GM21360 (cell line): ENCODE measurements around the gene LDLRAD3.

Source experiments
- ATAC-seq: cut with Tn5 transposase; IDR thresholded peaks from one replicate; pipeline ENCODE4 v1.9.1; 2021; ENCODE audit warnings: mild to moderate bottlenecking, moderate library complexity; ENCODE audit not compliant: unreplicated experiment

LDLRAD3 gene

DNA sequence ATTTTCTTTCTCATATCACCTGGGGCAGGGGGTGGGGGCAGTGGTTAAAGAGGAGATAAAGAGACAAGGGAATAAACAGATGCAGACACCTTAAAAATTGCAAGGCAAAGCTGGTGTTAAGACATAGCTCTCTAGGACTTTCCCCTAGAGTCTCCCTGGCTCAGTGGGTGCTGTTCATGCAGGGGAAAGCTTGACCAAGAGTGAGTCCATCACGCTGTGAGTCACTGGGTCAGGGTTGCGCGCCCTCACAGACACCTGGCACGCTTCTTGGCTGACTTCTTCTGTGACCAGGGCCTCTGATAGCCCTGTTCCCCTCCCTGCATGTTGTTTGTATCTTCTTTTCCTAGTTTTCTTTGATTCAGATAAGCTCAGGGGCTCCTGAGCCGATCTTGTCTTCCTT lies 313.5 kb downstream of the LDLRAD3 start:
- ATAC-seq: no peak

DNA sequence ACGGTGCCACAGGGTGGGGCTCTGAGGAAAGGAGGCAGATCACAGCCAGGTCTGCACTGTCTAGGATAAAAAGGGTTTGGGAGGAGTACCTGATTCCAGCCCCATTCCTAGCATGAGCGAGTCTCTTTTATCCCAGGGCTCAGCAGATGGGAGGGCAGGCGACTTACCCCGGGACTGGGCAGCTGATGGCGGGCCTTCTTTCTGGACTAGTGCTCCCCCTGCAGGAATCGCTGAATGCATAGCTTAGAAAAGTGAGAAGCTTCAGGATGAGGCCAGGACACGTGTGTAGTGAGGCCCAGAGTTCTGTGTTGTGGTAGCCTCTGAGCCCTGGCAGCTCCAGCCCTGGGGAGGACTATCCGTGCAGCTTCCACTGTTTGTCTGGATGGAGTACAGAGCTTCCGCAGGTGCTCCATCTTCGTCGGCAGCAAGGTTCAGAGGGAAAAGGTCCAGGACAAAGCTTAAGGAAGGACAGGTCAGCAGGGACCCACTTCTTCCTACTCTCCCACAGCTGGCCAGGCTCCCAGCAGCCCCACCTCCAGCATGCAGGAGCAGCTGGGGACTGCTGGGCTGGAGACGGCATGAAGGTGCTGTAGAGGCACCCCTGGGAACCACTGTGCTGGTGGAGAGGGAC lies 315.0 kb downstream of the LDLRAD3 start:
- no peak for ATAC-seq

DNA sequence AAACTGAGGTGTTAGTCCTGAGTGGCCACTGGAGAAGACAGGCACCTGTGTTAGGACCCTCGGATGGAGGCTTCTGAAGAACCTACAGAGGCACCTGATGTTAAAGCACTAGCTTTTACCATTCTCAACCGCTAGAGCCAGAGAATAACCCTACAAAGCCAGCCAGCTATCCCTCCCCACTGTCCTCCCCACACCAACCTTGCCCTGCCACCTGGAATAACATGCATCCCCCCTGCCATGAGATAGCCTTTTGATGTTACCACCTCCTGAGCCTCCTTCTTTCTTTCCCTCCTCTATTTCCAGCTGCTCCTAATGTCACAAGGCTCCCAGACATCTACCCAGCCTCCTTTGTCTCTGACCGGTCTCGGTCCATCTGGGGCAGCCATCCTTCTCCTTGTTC lies 317.2 kb downstream of the LDLRAD3 start:
- ATAC-seq: no peak

DNA sequence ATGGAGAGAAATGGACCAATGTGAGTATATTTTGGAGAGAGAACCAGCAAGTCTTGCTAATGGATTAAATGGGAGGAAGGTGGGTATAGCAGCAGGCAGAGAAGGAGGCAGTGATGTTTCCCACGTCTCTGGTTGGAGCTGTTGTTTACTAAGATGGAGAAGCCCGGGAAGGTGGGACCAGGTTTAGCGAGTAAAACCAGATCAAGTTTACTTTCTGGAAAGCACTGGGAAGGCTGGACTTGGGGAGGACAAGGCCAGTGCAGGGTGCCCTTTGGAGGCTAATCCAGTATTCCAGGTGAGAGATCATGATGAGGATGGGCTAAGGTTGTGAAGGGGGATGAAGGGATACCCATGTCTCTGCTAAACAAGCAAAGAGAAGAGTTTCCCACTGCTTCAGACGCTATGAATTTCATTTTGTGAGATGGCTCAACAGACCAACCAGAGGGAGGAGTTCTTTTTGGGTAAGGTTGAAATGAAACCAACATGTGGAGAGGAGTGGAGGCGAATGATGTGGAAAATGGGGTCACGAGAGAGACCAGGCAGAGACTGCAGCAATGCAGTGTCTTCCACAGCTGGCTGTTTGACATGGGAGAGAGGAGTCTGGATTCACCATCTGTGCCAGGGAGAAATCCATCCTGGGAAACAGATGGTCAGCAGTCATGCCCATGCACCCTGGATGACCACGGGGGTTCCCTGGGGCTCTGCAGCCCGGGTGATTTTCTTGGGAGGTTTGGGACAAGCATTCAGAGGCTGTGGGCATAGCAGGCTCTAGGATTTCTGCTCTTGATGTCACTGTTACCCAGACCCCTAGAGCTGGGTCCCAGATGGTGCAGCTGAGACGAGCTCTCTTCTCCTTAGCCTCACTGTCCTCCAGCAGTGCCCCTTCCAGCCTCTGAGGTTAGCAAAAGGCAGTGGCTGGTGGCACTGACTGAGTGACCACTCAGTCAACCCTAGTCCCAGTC lies 320.4 kb downstream of the LDLRAD3 start:
- no peak for ATAC-seq

DNA sequence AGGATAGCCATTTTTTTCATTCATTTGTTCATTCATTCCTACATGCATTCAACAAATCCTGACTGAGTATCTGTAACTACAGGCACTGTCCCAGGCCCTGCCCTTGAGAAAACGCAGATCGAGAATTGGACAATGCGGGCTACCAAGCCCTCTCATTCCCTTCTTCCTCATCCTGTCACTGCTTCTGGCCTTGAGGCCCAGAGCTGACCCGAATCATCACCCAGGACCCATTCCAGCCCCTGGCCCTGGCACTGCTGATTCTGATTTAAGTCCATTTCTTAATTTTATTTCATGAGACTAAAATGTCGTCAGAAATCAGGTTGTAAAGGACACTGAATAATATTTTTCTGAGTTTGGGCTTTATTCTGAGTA lies 321.1 kb downstream of the LDLRAD3 start:
- ATAC-seq: no peak

DNA sequence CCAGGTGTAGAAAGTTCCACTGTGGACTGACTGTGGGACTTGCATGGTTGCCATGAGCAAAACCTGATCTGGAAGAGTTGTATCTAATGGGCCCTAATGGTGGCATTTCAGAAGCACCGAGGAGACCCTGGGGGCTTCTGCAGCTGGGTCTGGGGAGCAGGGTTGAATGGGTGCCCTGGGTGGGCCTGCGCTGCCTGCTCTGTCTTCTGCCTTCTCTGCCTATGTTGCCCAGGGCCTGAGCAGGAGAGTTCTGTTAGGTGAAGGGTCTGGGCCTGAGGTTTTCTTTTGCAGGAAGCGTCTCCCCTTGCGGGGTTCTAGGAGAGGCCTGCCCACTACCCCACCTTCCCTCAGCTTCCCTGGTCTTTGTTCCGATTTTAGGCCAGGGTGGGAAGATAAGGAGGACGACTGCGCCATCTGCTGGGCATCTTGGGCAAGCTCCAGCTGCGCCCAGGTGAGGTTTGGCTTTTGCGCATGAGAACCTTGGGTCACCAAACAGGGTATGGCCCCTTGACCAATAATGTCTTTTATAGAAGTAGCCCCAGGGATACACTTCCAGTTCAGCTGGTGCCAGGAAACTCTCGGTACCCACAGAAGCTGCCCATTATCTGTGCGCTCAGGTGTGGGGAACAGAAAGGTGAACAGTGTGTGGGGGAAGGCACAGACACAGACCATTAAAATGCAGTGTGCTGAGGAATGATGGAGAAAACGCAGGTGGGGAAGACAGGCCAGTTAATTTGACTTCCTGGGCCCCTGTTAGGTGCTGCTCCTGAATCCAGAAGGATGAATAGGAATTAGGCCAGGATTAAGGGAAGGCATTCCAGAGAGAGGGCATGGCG lies 322.1 kb downstream of the LDLRAD3 start:
- peak; percentile 72 for ATAC-seq

DNA sequence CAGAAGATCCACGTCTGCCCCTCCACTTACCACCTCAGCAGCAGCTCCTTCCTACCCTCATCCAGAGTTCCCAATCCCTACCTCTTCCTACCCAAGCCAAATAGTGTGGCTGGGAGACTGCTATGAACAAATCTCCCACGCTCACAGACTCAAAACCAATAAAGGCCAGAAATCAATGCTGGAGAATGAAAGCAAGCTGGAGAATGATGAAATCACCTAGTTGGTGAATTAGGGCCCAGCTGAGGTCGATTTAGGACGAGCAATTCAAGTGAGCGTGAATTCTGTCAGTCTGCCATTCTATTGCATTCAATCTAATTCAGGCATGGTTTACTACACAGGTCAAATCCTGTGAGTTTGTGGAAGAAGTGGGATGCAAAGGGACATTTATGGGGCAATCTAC lies 322.9 kb downstream of the LDLRAD3 start:
- no peak for ATAC-seq

DNA sequence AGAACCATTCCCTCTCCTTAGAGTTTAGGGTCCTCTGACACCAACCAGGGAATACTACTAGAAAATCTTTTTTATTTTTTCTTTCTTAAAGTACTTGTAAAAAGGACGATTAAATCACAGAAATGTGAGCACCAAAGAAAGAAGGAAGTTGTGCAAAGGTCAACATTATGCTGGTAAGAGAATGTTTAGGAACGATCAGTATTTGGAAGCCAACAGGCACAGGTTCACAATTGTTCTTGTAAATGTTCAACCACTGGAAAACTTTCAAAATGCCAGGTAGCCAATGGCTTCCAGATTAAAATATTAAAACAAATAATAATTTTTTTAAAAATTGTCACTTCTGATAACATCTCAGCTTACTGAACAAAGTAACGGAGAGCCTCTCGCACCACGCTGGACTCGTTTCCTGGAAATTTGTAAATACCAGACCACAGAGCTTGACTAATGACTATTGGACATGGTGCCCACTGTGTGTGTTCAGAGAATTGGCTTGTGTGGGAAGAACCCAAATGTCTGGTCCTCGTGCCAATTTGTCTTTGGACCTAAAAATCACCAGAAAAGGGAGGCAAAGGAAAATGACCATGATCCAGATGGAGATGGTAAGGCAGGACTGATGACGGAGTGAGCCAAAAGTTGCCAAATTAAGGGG lies 324.6 kb downstream of the LDLRAD3 start:
- ATAC-seq: no peak

DNA sequence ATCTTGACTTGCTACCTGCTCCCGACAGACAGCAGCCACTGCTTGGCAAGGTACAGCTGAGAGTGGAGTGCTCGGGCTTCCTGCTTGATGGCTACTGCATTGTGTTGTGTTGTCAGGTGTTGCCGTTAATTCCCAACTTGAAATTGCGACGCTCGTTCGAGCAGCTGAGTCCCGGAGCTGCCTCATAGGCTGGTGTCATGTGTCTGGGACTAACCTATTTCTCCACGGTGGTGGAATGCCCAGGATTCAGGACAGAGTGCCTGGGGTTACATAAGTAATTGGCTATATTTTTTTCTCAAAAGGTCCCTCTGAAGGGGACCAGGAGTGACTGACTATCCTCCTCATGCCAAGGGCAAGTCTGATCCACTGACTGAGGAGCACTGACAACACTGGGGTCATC lies 326.8 kb downstream of the LDLRAD3 start:
- no peak for ATAC-seq

DNA sequence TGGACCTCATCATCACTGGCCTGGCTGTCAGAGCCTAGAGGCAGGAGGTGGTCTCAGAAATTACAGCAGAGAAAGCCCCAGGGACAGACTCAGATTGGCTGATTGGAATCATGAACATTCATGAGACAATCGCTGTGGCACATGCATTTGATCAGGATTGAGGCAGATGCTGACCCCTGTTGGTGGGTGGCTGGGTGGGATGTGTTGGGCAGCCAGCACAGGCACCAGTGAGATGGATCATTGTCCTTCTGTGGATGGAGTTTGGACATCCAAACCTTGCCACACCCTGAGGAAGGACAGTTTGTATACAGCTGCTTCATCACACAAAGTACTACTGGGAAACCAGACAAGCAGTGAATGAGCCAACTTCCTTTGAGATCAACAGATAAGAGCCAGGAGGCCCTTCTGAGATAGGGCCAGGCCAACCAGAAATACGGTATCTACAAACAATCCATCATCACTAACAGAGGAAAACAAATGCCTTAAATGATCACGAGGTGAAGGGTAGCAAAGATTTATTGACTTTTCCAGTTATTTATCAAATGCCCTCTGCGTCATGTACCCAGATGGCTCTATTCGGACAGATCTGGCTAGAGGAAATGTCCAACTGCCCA lies 328.0 kb downstream of the LDLRAD3 start:
- ATAC-seq: no peak

DNA sequence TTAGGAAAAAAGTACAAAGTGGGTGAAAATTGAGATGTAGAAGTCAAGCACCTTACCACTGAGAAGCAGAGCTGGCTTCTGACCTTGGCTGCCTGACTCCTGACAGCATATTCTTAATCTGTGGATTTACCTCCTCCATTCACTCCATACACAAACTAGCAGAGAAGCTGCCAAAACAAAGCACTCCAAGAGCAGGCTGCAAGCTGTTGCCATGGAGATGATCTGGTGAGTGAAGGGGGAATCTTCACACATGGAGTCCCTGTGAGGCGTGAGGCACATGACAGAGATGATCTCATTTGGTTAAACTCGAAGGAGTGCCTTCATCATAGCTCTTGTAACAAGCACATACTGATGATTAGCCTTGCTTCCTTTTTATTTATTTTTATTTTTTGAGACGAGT lies 329.2 kb downstream of the LDLRAD3 start:
- no peak for ATAC-seq

DNA sequence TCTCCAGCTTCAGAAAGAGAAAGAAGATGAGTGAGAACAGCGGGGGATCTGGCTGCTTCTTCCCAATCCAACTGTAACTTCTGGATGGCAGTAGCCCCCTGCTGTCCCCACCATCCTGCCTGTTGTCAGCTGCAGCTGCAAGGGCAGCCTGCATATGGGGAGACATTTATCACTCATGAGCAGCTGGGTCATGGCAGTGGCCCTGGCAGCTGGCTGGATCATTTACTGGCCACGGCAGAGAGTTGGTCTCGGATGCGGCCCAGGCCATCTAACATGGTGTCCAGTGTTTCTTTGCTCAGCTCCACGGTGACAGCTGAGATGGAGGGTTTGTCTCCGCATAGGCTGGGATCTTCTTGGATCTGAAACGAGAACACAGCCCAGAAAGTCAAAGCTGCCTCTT lies 330.6 kb downstream of the LDLRAD3 start:
- ATAC-seq: no peak

DNA sequence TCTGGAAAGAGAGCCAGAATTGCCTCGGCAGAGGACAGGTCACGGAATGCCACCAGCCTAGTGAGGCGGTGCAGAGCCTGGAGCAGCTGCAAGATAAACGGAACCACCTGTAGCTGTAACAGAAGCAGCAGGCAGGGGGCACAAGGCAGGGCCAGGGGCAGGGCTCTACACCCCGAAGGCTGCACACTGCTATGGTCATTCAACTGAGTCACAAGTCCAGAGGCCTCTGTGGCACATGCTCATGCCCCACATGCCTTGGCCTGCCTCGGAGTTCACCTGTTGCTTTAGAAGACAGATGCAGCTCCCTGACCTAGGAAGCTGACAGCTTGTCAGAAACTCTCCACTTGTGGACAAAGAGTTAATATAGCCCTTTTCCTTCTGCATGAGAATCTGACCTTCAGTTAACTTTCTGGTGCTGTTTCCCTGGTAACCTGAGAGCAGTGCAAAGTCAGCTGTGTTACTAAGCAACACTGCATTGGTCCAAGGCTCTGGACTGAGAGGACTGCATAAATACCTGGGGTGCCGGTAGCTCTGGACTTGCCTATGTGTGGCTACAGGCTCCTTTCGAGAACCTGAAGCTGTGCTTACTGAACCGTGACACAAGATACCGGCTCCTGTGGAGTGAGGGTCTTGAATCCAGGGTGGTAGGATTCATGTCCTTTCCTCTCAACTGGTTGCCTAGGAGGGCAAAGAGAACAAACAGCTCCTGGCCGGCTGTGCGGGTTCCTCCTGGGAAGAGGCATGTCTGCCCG lies 334.8 kb downstream of the LDLRAD3 start:
- ATAC-seq: no peak

DNA sequence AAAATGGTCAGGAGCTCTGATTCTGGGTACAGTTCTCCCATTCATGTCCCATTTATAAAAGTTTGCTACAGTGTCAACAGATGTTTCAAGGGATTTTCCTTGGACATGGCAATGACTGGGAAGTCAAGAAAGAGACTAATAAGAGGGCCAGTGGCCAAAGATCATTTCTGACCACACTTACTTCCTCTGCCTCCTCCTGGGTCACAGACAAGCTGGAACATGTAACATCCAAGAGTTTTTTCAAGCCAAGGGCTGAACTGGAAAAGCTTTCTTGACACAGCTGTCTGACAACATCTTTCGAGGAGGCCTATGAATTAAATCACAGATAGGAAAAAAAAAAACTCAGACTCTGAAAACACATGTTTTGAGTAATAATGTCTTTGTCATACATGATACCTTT lies 336.7 kb downstream of the LDLRAD3 start:
- ATAC-seq: no peak
